A673 (cell line): Measurements from ENCODE around the gene PIGN. TPM values are rescaled to one million over a fixed set of nuclear protein-coding genes. Genes with fewer than 3 reads are reported as not detected.

ENCODE experiments used
- BruUV-seq: library from RNA; stranded (reverse); fragments of 400-500 nt; replicated peaks from 2 replicates; lab custom pipeline; 2021; lab: Mats Ljungman, UMichigan
- CTCF ChIA-PET: fragments of 300-600 bp; sonication (Branson Sonifier 250); formaldehyde crosslinking; loops from one replicate; lab custom pipeline; 2022; ENCODE audit warnings: antibody characterized with exemption; lab: Charles Lee
- POLR2A ChIA-PET: fragments of 300-600 bp; sonication (Branson Sonifier 250); formaldehyde crosslinking; loops from one replicate; lab custom pipeline; 2022; ENCODE audit warnings: antibody characterized with exemption; ENCODE audit not compliant: low non-redundant PET; lab: Charles Lee
- DNase-seq: peaks from one replicate; pipeline ENCODE4 v3.0.0-alpha.2; 2015; ENCODE audit warnings: low spot score
- H3K27ac ChIP-seq: fragments of 200-600 bp; sonication (generic); 2 replicates; pipeline ENCODE4 v1.5.1; 2016; ENCODE audit warnings: mixed run types, low read depth, mild to moderate bottlenecking, mixed read lengths, antibody characterized with exemption, low read length; ENCODE audit not compliant: poor library complexity, severe bottlenecking
- H3K27me3 ChIP-seq: fragments of 200-600 bp; sonication (generic); replicated peaks from 2 replicates; pipeline ENCODE4 v1.6.1; 2017; ENCODE audit warnings: mixed run types, low read depth, mild to moderate bottlenecking, mixed read lengths, antibody characterized with exemption, low read length; ENCODE audit not compliant: insufficient read depth, poor library complexity
- H3K36me3 ChIP-seq: fragments of 200-600 bp; sonication (generic); 2 replicates; pipeline ENCODE4 v1.6.1; 2016; ENCODE audit warnings: mixed run types, mild to moderate bottlenecking, mixed read lengths, antibody characterized with exemption, low read length; ENCODE audit not compliant: insufficient read depth, poor library complexity, severe bottlenecking
- H3K4me1 ChIP-seq: fragments of 200-600 bp; sonication (generic); 2 replicates; pipeline ENCODE4 v1.6.1; 2017; ENCODE audit warnings: mixed run types, mild to moderate bottlenecking, mixed read lengths, antibody characterized with exemption, low read length; ENCODE audit not compliant: insufficient read depth, poor library complexity, severe bottlenecking
- H3K4me3 ChIP-seq: fragments of 200-600 bp; sonication (generic); 2 replicates; pipeline ENCODE4 v1.5.1; 2016; ENCODE audit warnings: low read depth, mixed run types, mild to moderate bottlenecking, mixed read lengths, low read length; ENCODE audit not compliant: poor library complexity, severe bottlenecking
- H3K9me3 ChIP-seq: fragments of 200-600 bp; sonication (generic); 2 replicates; pipeline ENCODE4 v1.6.1; 2016; ENCODE audit warnings: mixed run types, low read depth, mild to moderate bottlenecking, mixed read lengths, antibody characterized with exemption, low read length; ENCODE audit not compliant: poor library complexity, severe bottlenecking
- CTCF ChIP-seq: fragments of 300-800, 200-600 bp; sonication (generic); conservative IDR thresholded peaks from 2 replicates; pipeline ENCODE4 v1.5.1; 2017; ENCODE audit warnings: low read depth, mild to moderate bottlenecking, antibody characterized with exemption, low read length, moderate library complexity, mixed read lengths
- EZH2 ChIP-seq: fragments of 200-600 bp; sonication (generic); IDR thresholded peaks from 2 replicates; pipeline ENCODE4 v1.6.1; 2017; ENCODE audit warnings: borderline replicate concordance, low read depth, mild to moderate bottlenecking, mixed read lengths, antibody characterized with exemption, low read length; ENCODE audit not compliant: poor library complexity, severe bottlenecking
- intact Hi-C: fragments of 100-400 bp; cut with micrococcal nuclease; formaldehyde crosslinking; loops from one replicate; pipeline ENCODE4 v1.10.0; 2022; ENCODE audit not compliant: unreplicated experiment
- total RNA-seq: library from RNA; stranded (reverse); gene quantifications from 2 replicates; pipeline ENCODE4 v1.2.3, GENCODE V29; 2021

Gene PIGN
- total RNA-seq, 1 experiment from 2014 or later: 23.8 TPM

DNA sequence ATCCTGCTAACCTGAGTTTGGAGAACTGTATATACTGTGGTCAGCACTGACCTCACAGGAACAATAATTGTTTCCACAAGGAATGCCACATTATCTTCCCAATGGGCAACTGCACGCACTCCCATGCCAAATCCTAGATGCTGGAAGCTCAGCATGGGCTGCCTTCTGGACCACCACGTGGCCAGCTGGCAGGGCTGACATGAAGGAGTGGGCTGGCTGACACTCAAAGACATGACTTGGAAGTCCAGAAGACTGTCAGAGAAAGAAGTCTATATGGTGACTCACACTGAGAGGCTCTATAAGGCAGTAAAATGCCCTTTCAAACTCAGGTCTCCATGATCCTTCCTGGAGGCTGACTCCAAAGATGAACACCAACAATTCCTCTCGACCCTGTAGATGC lies 195.7 kb downstream of the PIGN start:
- Histone ChIP-seq H3K4me1 (peaks cover 20% of the 10 kb centered on the region), H3K27me3 (no peaks in the 10 kb centered on the region), H3K27ac (no peak overlapping the region), H3K4me3 (no peak overlapping the region), H3K36me3 (no peaks in the 10 kb centered on the region), H3K9me3 (no peaks in the 10 kb centered on the region)
- intact Hi-C loops: no loop called here
- no peak for DNase-seq
- TF ChIP-seq EZH2: no peak
- no peak for TF ChIP-seq CTCF
- ChIA-PET CTCF (no interaction called here), POLR2A (no interaction called here)
- no TSS peak for BruUV-seq

Other genes with a start within 250 kb of the PIGN start
- gene RELCH, start 199 bp upstream of the PIGN start, total RNA-seq: 29.2 and 31.6 TPM in 2 replicates
- gene TNFRSF11A, start 138.3 kb upstream of the PIGN start, total RNA-seq: 0.37 TPM in 2 replicates